ENCODE measurements around the gene KPNA2. TPM values are rescaled to one million over a fixed set of nuclear protein-coding genes. Genes with fewer than 3 reads are reported as not detected.
"Not testable (repeated sequence)": the region's sequence is repeated elsewhere in the genome, so short reads cannot be mapped to it uniquely, and the experiment has no call there.

The KPNA2 gene
- total RNA-seq, 1 donor from 2014 or later, result 79.1 TPM

DNA sequence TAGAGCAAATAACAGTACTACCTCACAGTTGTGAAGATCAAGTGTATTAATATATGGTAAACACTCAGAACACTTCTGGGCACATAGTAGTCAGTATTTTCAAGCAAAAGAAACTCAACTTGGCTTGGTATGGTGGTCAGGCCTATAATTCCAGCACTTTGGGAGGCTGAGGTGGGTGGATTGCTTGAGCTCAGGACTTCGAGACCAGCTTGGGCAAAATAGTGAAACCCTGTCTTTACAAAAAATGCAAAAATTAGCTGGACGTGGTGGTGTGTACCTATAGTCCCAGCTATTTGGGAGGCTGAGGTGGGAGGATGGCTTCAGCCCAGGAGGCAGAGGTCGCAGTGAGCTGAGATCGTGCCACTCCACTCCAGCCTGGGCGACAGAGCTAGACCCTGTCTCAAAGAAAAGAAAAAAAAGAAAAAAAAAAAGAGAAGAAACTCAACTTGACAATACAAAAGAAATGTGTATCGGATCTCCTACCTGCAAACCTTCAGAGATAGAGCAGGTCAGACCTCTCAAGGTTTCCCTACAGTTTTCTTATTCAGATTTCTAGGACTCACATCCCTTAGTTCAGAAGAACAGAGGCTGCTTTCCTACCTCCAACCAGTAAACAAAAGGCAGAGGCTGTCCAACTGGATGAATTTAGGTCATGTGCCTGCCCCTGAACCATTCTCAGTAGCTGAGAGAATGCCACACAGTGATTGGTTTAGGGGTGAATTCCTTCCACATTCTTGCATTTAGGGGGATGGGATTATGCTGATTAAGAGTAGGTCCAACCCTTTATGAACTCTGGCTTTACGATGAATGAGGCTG is 1.7 kb upstream of the KPNA2 start:
- no peaks in the 10 kb centered on the region for H3K27me3 ChIP-seq (ENCODE audit: control insufficient read depth, insufficient read depth, low read length)
- H3K36me3 ChIP-seq (ENCODE audit: control insufficient read depth, insufficient read depth, low read length), result no peaks in the 10 kb centered on the region
- H3K4me3 ChIP-seq (ENCODE audit: low read depth, low read length), result no peak overlapping the region
- DNase-seq (ENCODE audit: low read depth), result peak; percentile 39
- TF ChIP-seq CTCF (IDR thresholded peaks at IDR 0.05; ENCODE audit: insufficient read depth, low read length, poor library complexity, severe bottlenecking), result no peak

- TF ChIP-seq CTCF (IDR thresholded peaks at IDR 0.05; ENCODE audit: insufficient read depth, low read length, poor library complexity, severe bottlenecking), result no peak
- no peaks in the 10 kb centered on the region for H3K27me3 ChIP-seq (ENCODE audit: control insufficient read depth, insufficient read depth, low read length)
- H3K36me3 ChIP-seq (ENCODE audit: control insufficient read depth, insufficient read depth, low read length), result peaks cover 1% of the 10 kb centered on the region
- no peak for DNase-seq (ENCODE audit: low read depth)
- no peak overlapping the region for H3K4me3 ChIP-seq (ENCODE audit: low read depth, low read length)
Measured at GRCh38 chr17:68034452-68034776, 1.1 kb upstream of the KPNA2 start.

GRCh38 chr17:68035131-68035522 is 408 bp upstream of the KPNA2 start:
- peaks cover 1% of the 10 kb centered on the region for H3K36me3 ChIP-seq (ENCODE audit: control insufficient read depth, insufficient read depth, low read length)
- no peak for DNase-seq (ENCODE audit: low read depth)
- no peak for TF ChIP-seq CTCF (IDR thresholded peaks at IDR 0.05; ENCODE audit: insufficient read depth, low read length, poor library complexity, severe bottlenecking)

DNA sequence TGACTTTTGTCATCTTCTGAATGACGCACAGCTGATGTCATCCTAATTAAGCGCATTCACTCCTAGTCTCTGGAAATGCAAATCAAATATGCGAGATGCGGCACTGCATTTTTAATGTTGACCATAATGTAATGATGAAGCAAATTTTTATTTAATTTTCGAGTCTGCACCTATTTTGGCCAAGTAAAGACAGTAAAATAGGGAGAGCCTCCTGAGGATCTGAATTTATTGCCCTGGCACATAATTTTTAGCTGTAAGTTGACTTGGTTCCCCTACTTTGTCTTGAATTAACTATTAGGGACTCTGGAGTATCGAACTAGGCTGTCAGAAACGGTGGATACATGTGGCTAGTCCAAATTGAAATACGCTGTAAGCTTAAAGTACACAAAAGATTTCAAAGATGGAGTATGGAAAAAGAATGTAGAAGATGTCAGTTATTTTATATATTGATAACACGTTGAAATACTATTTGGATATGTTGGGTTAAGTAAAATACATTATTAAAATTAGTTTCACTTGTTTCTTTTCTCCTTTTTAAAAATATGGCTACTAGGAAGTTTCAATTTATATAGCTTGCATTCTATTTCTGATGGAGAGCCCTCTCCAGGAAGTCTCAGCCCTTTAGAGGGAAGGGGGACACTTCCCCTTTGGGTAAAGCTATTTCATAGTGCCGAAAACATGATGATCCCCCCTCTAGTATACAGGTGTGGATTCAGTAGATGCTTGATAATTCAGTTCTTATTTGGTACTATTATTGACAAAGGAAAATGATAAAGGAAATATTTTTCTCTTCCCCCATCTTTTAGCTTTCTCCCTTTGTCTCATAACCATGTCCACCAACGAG is 991 bp downstream of the KPNA2 start:
- Histone ChIP-seq H3K36me3 (ENCODE audit: control insufficient read depth, insufficient read depth, low read length) (peaks cover 1% of the 10 kb centered on the region), H3K27me3 (ENCODE audit: control insufficient read depth, insufficient read depth, low read length) (no peaks in the 10 kb centered on the region), H3K4me3 (ENCODE audit: low read depth, low read length) (peak overlapping the region; percentile 100)
- no peak for TF ChIP-seq CTCF (IDR thresholded peaks at IDR 0.05; ENCODE audit: insufficient read depth, low read length, poor library complexity, severe bottlenecking)
- DNase-seq (ENCODE audit: low read depth), result no peak

More at GRCh38 chr17:68035131-68035522, 408 bp upstream of the KPNA2 start:
- Histone ChIP-seq H3K27me3 (ENCODE audit: control insufficient read depth, insufficient read depth, low read length) (no peaks in the 10 kb centered on the region), H3K4me3 (ENCODE audit: low read depth, low read length) (peak overlapping the region; percentile 11)

GRCh38 chr17:68047153-68047846 is 11.8 kb downstream of the KPNA2 start:
- TF ChIP-seq CTCF (IDR thresholded peaks at IDR 0.05; ENCODE audit: insufficient read depth, low read length, poor library complexity, severe bottlenecking), result no peak
- H3K27me3 ChIP-seq (ENCODE audit: control insufficient read depth, insufficient read depth, low read length), result no peaks in the 10 kb centered on the region
- DNase-seq (ENCODE audit: low read depth), result no peak
- peaks cover 2% of the 10 kb centered on the region for H3K36me3 ChIP-seq (ENCODE audit: control insufficient read depth, insufficient read depth, low read length)
- H3K4me3 ChIP-seq (ENCODE audit: low read depth, low read length), result no peak overlapping the region

DNA sequence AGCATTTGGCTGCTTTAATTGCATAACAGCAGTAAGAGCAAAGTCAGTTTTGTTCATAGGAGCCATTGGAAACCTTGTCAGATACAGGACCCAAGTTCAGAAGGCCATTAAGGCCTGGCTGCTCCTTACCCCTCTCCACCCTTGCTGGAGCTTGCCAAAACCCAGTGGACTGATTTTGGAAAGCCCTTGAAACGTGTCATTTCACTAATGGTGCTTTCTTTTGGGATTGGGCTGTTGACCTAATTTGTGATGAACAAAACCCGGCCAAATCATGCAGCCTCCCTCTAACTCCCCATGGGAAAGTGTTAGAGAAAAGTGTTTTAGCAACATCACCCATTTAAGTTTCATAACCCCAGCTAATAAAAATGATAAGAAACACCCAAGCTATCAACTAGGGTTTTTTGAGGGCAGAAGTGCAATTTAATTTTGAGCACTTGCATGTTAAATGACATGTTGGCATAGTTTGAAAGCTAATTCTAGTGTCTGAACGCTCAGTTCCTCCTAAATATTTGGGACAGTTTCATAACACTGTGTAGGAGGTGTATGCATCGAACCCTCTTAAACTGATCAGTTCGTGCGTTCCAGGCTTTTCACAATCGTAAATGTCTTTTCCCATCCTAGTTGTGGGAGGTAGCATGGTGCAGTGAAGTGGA is 12.5 kb downstream of the KPNA2 start:
- H3K4me3 ChIP-seq (ENCODE audit: low read depth, low read length); H3K27me3 ChIP-seq (ENCODE audit: control insufficient read depth, insufficient read depth, low read length); DNase-seq (ENCODE audit: low read depth); H3K36me3 ChIP-seq (ENCODE audit: control insufficient read depth, insufficient read depth, low read length): not testable (repeated sequence)

Measured in kidney epithelial cell (primary cell).